Mesenchymal stem cell (in vitro differentiated cells and primary cell): Measurements from ENCODE around the gene MYOZ2.

Experiments
- DNase-seq: peaks from one replicate; pipeline ENCODE4 v3.0.0-alpha.2; 2013
- H2AFZ ChIP-seq: one replicate; pipeline ENCODE4 v1.6.1; 2013; ENCODE audit warnings: low read depth, mild to moderate bottlenecking, control low read depth, inconsistent platforms, low read length, moderate library complexity
- H2AK5ac ChIP-seq: 2 replicates; pipeline ENCODE4 v1.6.1; 2013; ENCODE audit warnings: low read length, moderate library complexity, mild to moderate bottlenecking, inconsistent platforms; ENCODE audit not compliant: severe bottlenecking
- H2BK120ac ChIP-seq: one replicate; pipeline ENCODE4 v1.6.1; 2013; ENCODE audit warnings: low read depth, mild to moderate bottlenecking, inconsistent platforms, low read length, moderate library complexity
- H2BK12ac ChIP-seq, 2 experiments: one replicate each; pipeline ENCODE4 v1.6.1; 2013; ENCODE audit warnings: inconsistent platforms in 2 of 2, low read length in 2 of 2, mild to moderate bottlenecking in 2 of 2, moderate library complexity in 2 of 2, control low read depth in 1 of 2
- H2BK15ac ChIP-seq: one replicate; pipeline ENCODE4 v1.6.1; 2013; ENCODE audit warnings: mild to moderate bottlenecking, low read depth, inconsistent platforms; ENCODE audit not compliant: poor library complexity, severe bottlenecking
- H2BK5ac ChIP-seq: 2 replicates; pipeline ENCODE4 v1.6.1; 2013; ENCODE audit warnings: low read depth, mild to moderate bottlenecking, low read length, control low read depth, inconsistent platforms; ENCODE audit not compliant: poor library complexity, severe bottlenecking
- H3K14ac ChIP-seq, 2 experiments: one replicate each; pipeline ENCODE4 v1.6.1; 2013; ENCODE audit warnings: inconsistent platforms in 2 of 2, low read length in 2 of 2, control low read depth in 1 of 2, mild to moderate bottlenecking in 1 of 2, moderate library complexity in 1 of 2
- H3K18ac ChIP-seq, 2 experiments: one replicate each; pipeline ENCODE4 v1.6.1; 2013; ENCODE audit warnings: inconsistent platforms in 2 of 2, low read length in 2 of 2, control low read depth in 1 of 2, low read depth in 1 of 2, mild to moderate bottlenecking in 1 of 2
- H3K23ac ChIP-seq, 2 experiments: one replicate each; pipeline ENCODE4 v1.6.1; 2013; ENCODE audit warnings: inconsistent platforms in 2 of 2, low read length in 2 of 2, mild to moderate bottlenecking in 2 of 2, moderate library complexity in 2 of 2, control low read depth in 1 of 2
- H3K27ac ChIP-seq: 2 replicates; pipeline ENCODE4 v1.5.1; 2013; ENCODE audit warnings: mild to moderate bottlenecking, moderate library complexity, low read length, control low read depth, inconsistent platforms; ENCODE audit not compliant: poor library complexity, severe bottlenecking
- H3K27me3 ChIP-seq, 2 experiments: 2 replicates each; pipeline versions ENCODE4 v1.6.1 to v1.7.0; 2013; ENCODE audit warnings: low read length in 2 of 2, mild to moderate bottlenecking in 2 of 2, moderate library complexity in 2 of 2, control low read depth in 1 of 2, inconsistent platforms in 1 of 2; ENCODE audit not compliant: control insufficient read depth in 1 of 2, insufficient read depth in 1 of 2
- H3K36me3 ChIP-seq, 2 experiments: 2 replicates each; pipeline versions ENCODE4 v1.6.1 to v1.7.0; 2013; ENCODE audit warnings: low read length in 2 of 2, control low read depth in 1 of 2, inconsistent platforms in 1 of 2, low read depth in 1 of 2, mild to moderate bottlenecking in 1 of 2; ENCODE audit not compliant: insufficient read depth in 2 of 2, control insufficient read depth in 1 of 2
- H3K4ac ChIP-seq, 2 experiments: one replicate each; pipeline ENCODE4 v1.6.1; 2013; ENCODE audit warnings: inconsistent platforms in 2 of 2, low read length in 2 of 2, mild to moderate bottlenecking in 2 of 2, moderate library complexity in 2 of 2, control low read depth in 1 of 2, low read depth in 1 of 2
- H3K4me1 ChIP-seq: 2 replicates; pipeline ENCODE4 v1.6.1; 2013; ENCODE audit warnings: low read depth, low read length, control low read depth; ENCODE audit not compliant: control insufficient read depth, insufficient read depth
- H3K4me2 ChIP-seq: 2 replicates; pipeline ENCODE4 v1.6.1; 2013; ENCODE audit warnings: low read length, mild to moderate bottlenecking, inconsistent platforms; ENCODE audit not compliant: poor library complexity, severe bottlenecking
- H3K4me3 ChIP-seq, 2 experiments: 2 replicates each; pipeline versions ENCODE4 v1.5.1 to v1.7.0; 2013; ENCODE audit warnings: low read length in 2 of 2, mild to moderate bottlenecking in 2 of 2, control low read depth in 1 of 2, low read depth in 1 of 2; ENCODE audit not compliant: insufficient read depth in 1 of 2
- H3K79me1 ChIP-seq: replicated peaks from 2 replicates; pipeline ENCODE4 v1.6.1; 2013; ENCODE audit warnings: mild to moderate bottlenecking, control low read depth, low read length, inconsistent platforms; ENCODE audit not compliant: poor library complexity, severe bottlenecking
- H3K9ac ChIP-seq: 2 replicates; pipeline ENCODE4 v1.7.0; 2013; ENCODE audit warnings: mild to moderate bottlenecking, low read length, moderate library complexity
- H3K9me3 ChIP-seq: 2 replicates; pipeline ENCODE4 v1.7.0; 2013; ENCODE audit warnings: mild to moderate bottlenecking, low read length; ENCODE audit not compliant: control insufficient read depth
- H4K8ac ChIP-seq: one replicate; pipeline ENCODE4 v1.6.1; 2013; ENCODE audit warnings: inconsistent platforms, mild to moderate bottlenecking, low read length, moderate library complexity
- H4K91ac ChIP-seq: one replicate; pipeline ENCODE4 v1.6.1; 2013; ENCODE audit warnings: mild to moderate bottlenecking, low read length, inconsistent platforms
- WGBS: methylation state at CpG from one replicate; pipeline ENCODE4 v1.1.7; 2013; ENCODE audit warnings: mixed read lengths; 5-methylcytosine and 5-hydroxymethylcytosine counted together

The MYOZ2 gene

DNA sequence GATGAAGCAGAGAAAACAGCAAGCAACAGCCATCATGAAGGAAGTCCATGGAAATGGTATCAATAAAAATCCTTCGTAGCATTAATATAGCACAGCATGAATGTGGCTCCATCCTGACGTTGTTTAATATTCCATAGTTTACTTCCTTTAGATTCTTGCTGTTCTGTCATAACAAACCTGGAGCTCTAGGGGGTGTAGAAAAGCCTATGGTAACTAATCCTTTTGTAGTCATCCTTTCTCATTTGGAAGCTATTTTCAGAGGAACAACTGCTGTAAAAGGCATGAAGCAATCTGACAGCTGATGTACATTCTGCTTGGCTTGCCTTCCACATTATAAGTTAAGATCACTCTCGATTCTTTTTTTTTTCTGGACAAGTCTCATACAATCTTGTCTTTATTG is 914 bp downstream of the MYOZ2 start:
- Histone ChIP-seq H2BK12ac (no peak overlapping the region), H3K4me1 (no peaks in the 10 kb centered on the region), H3K4me3 (peak overlapping the region in 1 of 2 experiments; percentile 17), H3K9me3 (no peaks in the 10 kb centered on the region), H2BK15ac (no peak overlapping the region), H2BK120ac (no peak overlapping the region), H3K18ac (no peak overlapping the region), H3K27ac (no peak overlapping the region), H2AFZ (no peak overlapping the region), H3K9ac (peak overlapping the region; percentile 61), H3K36me3 (no peaks in the 10 kb centered on the region), H3K27me3 (no peaks in the 10 kb centered on the region), H2AK5ac (no peak overlapping the region), H2BK5ac (no peak overlapping the region), H4K8ac (no peak overlapping the region), H3K4me2 (no peak overlapping the region), H3K14ac (no peak overlapping the region), H3K23ac (no peak overlapping the region), H3K79me1 (no peaks in the 10 kb centered on the region), H3K4ac (no peak overlapping the region), H4K91ac (no peak overlapping the region)
- DNase-seq, result peak; percentile 13
- WGBS, result 94% methylated on average over 3 of the region's 3 CpGs

DNA sequence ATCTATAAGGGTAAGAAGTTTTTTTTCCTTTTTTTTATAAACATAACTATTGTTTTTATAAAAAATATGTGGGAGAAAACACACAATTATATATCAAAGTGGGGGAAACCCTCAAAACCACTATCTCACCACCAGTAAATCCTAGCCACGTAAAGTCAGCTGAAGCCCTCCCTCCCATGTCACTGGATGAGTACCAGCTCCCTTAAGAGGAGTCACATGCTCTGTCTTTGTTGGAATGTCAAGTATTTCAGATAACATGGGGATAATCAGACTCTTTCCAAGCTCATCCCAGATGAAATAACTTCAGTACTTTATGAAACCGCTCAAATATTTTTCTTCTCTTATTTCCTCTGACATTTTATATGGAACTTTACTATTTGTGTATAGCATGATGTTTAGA is 2.4 kb downstream of the MYOZ2 start:
- Histone ChIP-seq H3K4me2 (no peak overlapping the region), H4K8ac (no peak overlapping the region), H3K14ac (no peak overlapping the region), H3K27me3 (no peaks in the 10 kb centered on the region), H3K79me1 (no peaks in the 10 kb centered on the region), H3K18ac (no peak overlapping the region), H2AFZ (no peak overlapping the region), H2BK15ac (no peak overlapping the region), H2BK12ac (no peak overlapping the region), H3K4ac (no peak overlapping the region), H3K36me3 (no peaks in the 10 kb centered on the region), H2BK120ac (no peak overlapping the region), H3K23ac (no peak overlapping the region), H2BK5ac (no peak overlapping the region), H3K9me3 (no peaks in the 10 kb centered on the region), H3K9ac (peak overlapping the region; percentile 61), H2AK5ac (no peak overlapping the region), H3K4me3 (no peak overlapping the region), H4K91ac (no peak overlapping the region), H3K27ac (no peak overlapping the region), H3K4me1 (no peaks in the 10 kb centered on the region)
- DNase-seq, result peak; percentile 46
- WGBS, result no CpG with 5 or more reads among the region's 2 CpGs

DNA sequence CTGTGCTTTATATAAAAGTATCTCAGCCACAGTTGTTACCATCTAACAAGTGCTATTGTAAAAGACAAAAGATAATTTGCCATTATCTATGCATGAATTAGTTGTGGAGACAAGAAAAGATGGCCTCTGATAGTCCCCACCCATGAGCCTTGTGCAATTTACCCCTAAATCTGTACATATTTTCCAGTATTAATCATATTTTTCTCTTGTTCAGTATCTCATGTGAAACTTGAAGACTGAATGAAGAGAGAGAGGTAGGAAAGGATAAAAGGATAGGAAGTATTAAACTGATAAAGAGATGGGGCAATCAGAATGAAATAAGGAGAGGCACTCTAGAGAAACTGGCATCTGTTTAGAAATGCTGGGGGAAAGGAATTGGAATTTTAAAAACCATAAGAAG is 3.7 kb downstream of the MYOZ2 start:
- Histone ChIP-seq H3K36me3 (no peaks in the 10 kb centered on the region), H2AFZ (no peak overlapping the region), H2BK120ac (no peak overlapping the region), H3K4me1 (no peaks in the 10 kb centered on the region), H2BK12ac (no peak overlapping the region), H3K23ac (no peak overlapping the region), H2AK5ac (no peak overlapping the region), H3K27ac (no peak overlapping the region), H3K9me3 (no peaks in the 10 kb centered on the region), H2BK15ac (no peak overlapping the region), H3K79me1 (no peaks in the 10 kb centered on the region), H3K4me3 (no peak overlapping the region), H3K9ac (peak overlapping the region; percentile 61), H3K4me2 (no peak overlapping the region), H3K18ac (no peak overlapping the region), H4K91ac (no peak overlapping the region), H4K8ac (no peak overlapping the region), H2BK5ac (no peak overlapping the region), H3K14ac (no peak overlapping the region), H3K27me3 (no peaks in the 10 kb centered on the region), H3K4ac (no peak overlapping the region)
- no peak for DNase-seq

DNA sequence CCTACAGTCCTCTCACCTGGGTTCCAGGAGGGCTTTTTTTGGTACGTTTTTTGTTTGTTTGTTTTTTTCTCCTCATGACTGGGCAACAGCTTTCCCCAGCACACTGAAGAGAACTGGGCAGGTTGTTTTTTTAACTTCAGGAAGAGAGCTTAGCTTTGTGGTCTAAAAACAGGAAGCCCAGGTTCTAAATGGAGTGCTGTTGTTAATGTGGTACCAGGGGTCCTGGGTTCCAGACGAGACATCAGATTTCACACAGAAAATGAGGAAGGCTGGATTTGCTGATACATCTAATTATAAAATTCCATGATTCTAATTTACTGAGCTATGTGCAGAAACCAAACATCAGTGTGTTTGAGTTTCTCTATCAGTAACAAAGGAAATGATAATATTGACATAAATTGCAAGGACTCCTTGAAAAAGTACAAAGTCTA is 4.2 kb downstream of the MYOZ2 start:
- Histone ChIP-seq H3K23ac (no peak overlapping the region), H3K4me1 (no peaks in the 10 kb centered on the region), H3K4ac (peak overlapping the region in 1 of 2 experiments; percentile 37), H2BK12ac (no peak overlapping the region), H3K27me3 (no peaks in the 10 kb centered on the region), H3K36me3 (no peaks in the 10 kb centered on the region), H3K4me3 (no peak overlapping the region), H3K4me2 (no peak overlapping the region), H2AFZ (no peak overlapping the region), H2BK120ac (no peak overlapping the region), H4K8ac (no peak overlapping the region), H2BK5ac (no peak overlapping the region), H4K91ac (no peak overlapping the region), H3K18ac (peak overlapping the region in 1 of 2 experiments; percentile 54), H2BK15ac (peak overlapping the region; percentile 69), H3K27ac (no peak overlapping the region), H2AK5ac (no peak overlapping the region), H3K9me3 (no peaks in the 10 kb centered on the region), H3K9ac (peak overlapping the region; percentile 42), H3K79me1 (no peaks in the 10 kb centered on the region), H3K14ac (no peak overlapping the region)
- WGBS, result 30% methylated on average over 1 of the region's 2 CpGs
- DNase-seq, result no peak
